Smooth muscle cell (in vitro differentiated cells): Measurements from ENCODE around the gene CERS4. TPM values are rescaled to one million over a fixed set of nuclear protein-coding genes. Genes with fewer than 3 reads are reported as not detected.
A peak's percentile ranks its signal among the peaks of the same experiment; 100 is the strongest.

Experiments used
- DNase-seq: peaks from one replicate; lab custom pipeline; 2025; ENCODE audit not compliant: unreplicated experiment; lab: John Stamatoyannopoulos, UW
- H2AFZ ChIP-seq: fragments of 200-600 bp; sonication (generic); 2 replicates; pipeline ENCODE4 v1.6.0; 2016; ENCODE audit warnings: antibody characterized with exemption, low read depth, mild to moderate bottlenecking
- H3F3A ChIP-seq: fragments of 200-600 bp; sonication (generic); 2 replicates; pipeline ENCODE4 v1.6.0; 2017; ENCODE audit warnings: antibody characterized with exemption, low read depth
- H3K27ac ChIP-seq: fragments of 200-600 bp; sonication (generic); 2 replicates; pipeline ENCODE4 v1.5.1; 2016; ENCODE audit warnings: low read depth, mild to moderate bottlenecking
- H3K27me3 ChIP-seq: fragments of 200-600 bp; sonication (generic); 2 replicates; pipeline ENCODE4 v1.6.1; 2016; ENCODE audit warnings: low read depth, mild to moderate bottlenecking
- H3K36me3 ChIP-seq: fragments of 200-600 bp; sonication (generic); 2 replicates; pipeline ENCODE4 v1.5.1; 2016; ENCODE audit warnings: low read depth
- H3K4me1 ChIP-seq: fragments of 200-600 bp; sonication (generic); 2 replicates; pipeline ENCODE4 v1.5.1; 2016; ENCODE audit warnings: low read depth
- H3K4me2 ChIP-seq: fragments of 200-600 bp; sonication (generic); 2 replicates; pipeline ENCODE4 v1.6.0; 2016; ENCODE audit warnings: mild to moderate bottlenecking
- H3K4me3 ChIP-seq: fragments of 200-600 bp; sonication (generic); 2 replicates; pipeline ENCODE4 v1.5.1; 2016; ENCODE audit warnings: mild to moderate bottlenecking
- H3K79me2 ChIP-seq: fragments of 200-600 bp; sonication (generic); 2 replicates; pipeline ENCODE4 v1.6.0; 2016; ENCODE audit warnings: low read depth, mild to moderate bottlenecking
- H3K9ac ChIP-seq: fragments of 200-600 bp; sonication (generic); 2 replicates; pipeline ENCODE4 v1.6.0; 2016; ENCODE audit warnings: low read depth
- H3K9me3 ChIP-seq: fragments of 200-600 bp; sonication (generic); replicated peaks from 2 replicates; pipeline ENCODE4 v1.5.1; 2016; ENCODE audit warnings: low read depth
- H4K20me1 ChIP-seq: fragments of 200-600 bp; sonication (generic); 2 replicates; pipeline ENCODE4 v1.6.0; 2016; ENCODE audit warnings: low read depth
- WGBS: methylation state at CpG from one replicate; pipeline ENCODE4 v1.1.7; 2016; ENCODE audit warnings: low lambda C conversion rate; 5-methylcytosine and 5-hydroxymethylcytosine counted together
- polyA plus RNA-seq: library from polyadenylated mRNA; unstranded; fragments of >200 nt; fragmentation: Nextera tagmentation; extraction: Ambion mirVana; gene quantifications from 2 replicates; pipeline ENCODE4 v1.2.1, GENCODE V29; 2016
- total RNA-seq: library from RNA; depleted of rRNA; stranded (reverse); fragments of >200 nt; gene quantifications from 2 replicates; pipeline ENCODE4 v1.2.3, GENCODE V29; 2014
- TF ChIP-seq, protein P1 (sequence below): fragments of 200-600 bp; sonication (generic); IDR thresholded peaks from 2 replicates; pipeline ENCODE4 v1.5.1; 2017; ENCODE audit warnings: borderline replicate concordance, mild to moderate bottlenecking, antibody characterized with exemption; ENCODE audit not compliant: insufficient read depth, poor library complexity, severe bottlenecking

The CERS4 gene
- total and polyA plus RNA-seq, 2 experiments from 2014 or later = 19.9 to 20.9 TPM

GRCh38 chr19:8306235-8307054 lies 97.3 kb downstream of the CERS4 start:
- H3K27ac ChIP-seq = no peak overlapping the region
- no peaks in the 10 kb centered on the region for H3K79me2 ChIP-seq
- H3K4me3 ChIP-seq = no peak overlapping the region
- 94% methylated on average over 17 of the region's 17 CpGs for WGBS
- H3K9me3 ChIP-seq = no peaks in the 10 kb centered on the region
- H2AFZ ChIP-seq = no peak overlapping the region
- H3K4me2 ChIP-seq = no peak overlapping the region
- DNase-seq = no peak
- H3K4me1 ChIP-seq = peaks cover 14% of the 10 kb centered on the region
- H3K9ac ChIP-seq = no peak overlapping the region
- H3F3A ChIP-seq = no peaks in the 10 kb centered on the region
- H3K36me3 ChIP-seq = no peaks in the 10 kb centered on the region
- TF ChIP-seq, protein P1, sequence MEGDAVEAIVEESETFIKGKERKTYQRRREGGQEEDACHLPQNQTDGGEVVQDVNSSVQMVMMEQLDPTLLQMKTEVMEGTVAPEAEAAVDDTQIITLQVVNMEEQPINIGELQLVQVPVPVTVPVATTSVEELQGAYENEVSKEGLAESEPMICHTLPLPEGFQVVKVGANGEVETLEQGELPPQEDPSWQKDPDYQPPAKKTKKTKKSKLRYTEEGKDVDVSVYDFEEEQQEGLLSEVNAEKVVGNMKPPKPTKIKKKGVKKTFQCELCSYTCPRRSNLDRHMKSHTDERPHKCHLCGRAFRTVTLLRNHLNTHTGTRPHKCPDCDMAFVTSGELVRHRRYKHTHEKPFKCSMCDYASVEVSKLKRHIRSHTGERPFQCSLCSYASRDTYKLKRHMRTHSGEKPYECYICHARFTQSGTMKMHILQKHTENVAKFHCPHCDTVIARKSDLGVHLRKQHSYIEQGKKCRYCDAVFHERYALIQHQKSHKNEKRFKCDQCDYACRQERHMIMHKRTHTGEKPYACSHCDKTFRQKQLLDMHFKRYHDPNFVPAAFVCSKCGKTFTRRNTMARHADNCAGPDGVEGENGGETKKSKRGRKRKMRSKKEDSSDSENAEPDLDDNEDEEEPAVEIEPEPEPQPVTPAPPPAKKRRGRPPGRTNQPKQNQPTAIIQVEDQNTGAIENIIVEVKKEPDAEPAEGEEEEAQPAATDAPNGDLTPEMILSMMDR = no peak
- H4K20me1 ChIP-seq = no peaks in the 10 kb centered on the region
- no peaks in the 10 kb centered on the region for H3K27me3 ChIP-seq

DNA sequence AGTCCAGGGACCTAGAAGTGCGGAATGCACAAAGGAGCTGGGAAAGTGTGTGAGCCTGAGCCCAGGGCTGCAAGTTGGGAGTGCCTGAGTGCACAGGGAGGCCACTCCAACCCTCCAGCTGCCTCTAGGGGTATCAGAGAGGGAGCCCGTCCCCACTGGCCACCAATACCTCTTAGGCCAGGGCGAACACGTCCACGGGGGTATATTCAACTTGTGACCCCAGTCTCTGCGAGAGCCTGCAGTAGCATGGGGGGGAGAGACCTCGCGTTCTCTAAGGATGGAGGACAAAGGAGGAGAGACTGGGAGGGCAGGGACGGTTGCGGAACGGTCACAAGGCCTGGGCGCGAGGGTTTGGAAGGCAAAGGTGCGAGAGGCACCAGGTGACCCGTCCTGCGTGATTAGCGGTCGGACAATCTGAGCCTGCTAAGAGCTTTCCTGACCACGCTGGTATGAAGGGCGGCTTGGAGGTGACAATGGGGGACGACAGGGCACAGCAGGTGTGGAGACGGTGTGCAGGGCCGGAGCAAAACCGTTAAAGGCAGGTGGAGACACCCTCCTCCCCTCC lies 98.3 kb downstream of the CERS4 start:
- H3K9ac ChIP-seq = no peak overlapping the region

GRCh38 chr19:8307965-8308866 lies 99.0 kb downstream of the CERS4 start, which contains the start of gene CD320:
TSS of gene CD320 (minus strand) at chr19:8308358. CDS start at chr19:8308290, 68 bp downstream.
- Histone ChIP-seq H3K9ac (peak within 1 kb of the TSS; percentile 33), H3K27ac (peak within 1 kb of the TSS; percentile 26), H3F3A (no peaks in the 10 kb centered on the region), H3K27me3 (no peaks in the 10 kb centered on the region), H2AFZ (peak within 1 kb of the TSS; percentile 40), H3K9me3 (no peaks in the 10 kb centered on the region), H3K79me2 (no peaks in the 10 kb centered on the region), H3K36me3 (no peaks in the 10 kb centered on the region), H3K4me2 (peak within 1 kb of the TSS; percentile 95), H3K4me1 (peaks cover 14% of the 10 kb centered on the region), H4K20me1 (no peaks in the 10 kb centered on the region), H3K4me3 (peak within 1 kb of the TSS; percentile 49)
- 2% methylated on average over 63 of the region's 63 CpGs for WGBS
- peak; percentile 83 for DNase-seq
- TF ChIP-seq, protein P1 = no peak

More for the DNA sequence above, 98.3 kb downstream of the CERS4 start:
- H3K79me2 ChIP-seq = no peaks in the 10 kb centered on the region
- no peaks in the 10 kb centered on the region for H3F3A ChIP-seq
- peak overlapping the region; percentile 95 for H3K4me2 ChIP-seq
- H3K9me3 ChIP-seq = no peaks in the 10 kb centered on the region
- H3K36me3 ChIP-seq = no peaks in the 10 kb centered on the region
- H3K27ac ChIP-seq = no peak overlapping the region
- no peak for DNase-seq
- 10% methylated on average over 24 of the region's 24 CpGs for WGBS
- H3K4me1 ChIP-seq = peaks cover 14% of the 10 kb centered on the region
- peak overlapping the region; percentile 49 for H3K4me3 ChIP-seq
- TF ChIP-seq, protein P1 = no peak
- H2AFZ ChIP-seq = no peak overlapping the region
- H4K20me1 ChIP-seq = no peaks in the 10 kb centered on the region
- H3K27me3 ChIP-seq = no peaks in the 10 kb centered on the region
